Caco-2 (cell line): ENCODE data around the gene SPINK8. TPM values are rescaled to one million over a fixed set of nuclear protein-coding genes. Genes with fewer than 3 reads are reported as not detected.
"Not testable (repeated sequence)": the region's sequence is repeated elsewhere in the genome, so short reads cannot be mapped to it uniquely, and the experiment has no call there.

Experiments
- BruUV-seq: library from RNA; stranded (reverse); fragments of 400-500 nt; replicated peaks from 2 replicates; lab custom pipeline; 2021; lab: Mats Ljungman, UMichigan
- CTCF ChIA-PET: fragments of 300-600 bp; sonication (Branson Sonifier 250); formaldehyde crosslinking; loops from one replicate; lab custom pipeline; 2022; ENCODE audit warnings: antibody characterized with exemption; lab: Charles Lee
- POLR2A ChIA-PET: fragments of 300-600 bp; sonication (Branson Sonifier 250); formaldehyde crosslinking; loops from one replicate; lab custom pipeline; 2022; ENCODE audit warnings: antibody characterized with exemption; lab: Charles Lee
- DNase-seq, 2 experiments: peaks; one replicate each; pipeline versions ENCODE4 v3.0.0 to v3.0.0-alpha.2; 2020 to 2022
- H3K27me3 ChIP-seq: replicated peaks from 2 replicates; pipeline ENCODE4 v1.6.0; 2011; ENCODE audit warnings: low read length; ENCODE audit not compliant: control insufficient read depth, insufficient read depth
- H3K36me3 ChIP-seq: 2 replicates; pipeline ENCODE4 v1.5.1; 2011; ENCODE audit warnings: low read length; ENCODE audit not compliant: control insufficient read depth, insufficient read depth
- H3K4me1 ChIP-seq: fragments of 250-450 bp; sonication (Bioruptor Pico); 2 replicates; pipeline ENCODE4 v1.5.1; 2020; ENCODE audit warnings: mild to moderate bottlenecking
- H3K4me3 ChIP-seq: 2 replicates; pipeline ENCODE4 v1.5.1; 2011; ENCODE audit warnings: low read depth, mild to moderate bottlenecking, control low read depth, low read length
- H3K9me3 ChIP-seq: fragments of 250-450 bp; sonication (Bioruptor Pico); 2 replicates; pipeline ENCODE4 v1.5.1; 2020; ENCODE audit warnings: mild to moderate bottlenecking, moderate library complexity
- H3K27ac Mint-ChIP-seq: one replicate; pipeline ENCODE4 v1.8.0; 2022; ENCODE audit warnings: mixed read lengths; ENCODE audit not compliant: unreplicated experiment
- H3K27me3 Mint-ChIP-seq: one replicate; pipeline ENCODE4 v1.8.0; 2022; ENCODE audit warnings: mixed read lengths; ENCODE audit not compliant: insufficient read depth, unreplicated experiment
- H3K36me3 Mint-ChIP-seq: one replicate; pipeline ENCODE4 v1.8.0; 2022; ENCODE audit warnings: mild to moderate bottlenecking, mixed read lengths; ENCODE audit not compliant: insufficient read depth, unreplicated experiment
- H3K4me1 Mint-ChIP-seq: one replicate; pipeline ENCODE4 v1.8.0; 2022; ENCODE audit warnings: low read depth, mixed read lengths; ENCODE audit not compliant: unreplicated experiment
- H3K4me3 Mint-ChIP-seq: one replicate; pipeline ENCODE4 v1.8.0; 2022; ENCODE audit warnings: mild to moderate bottlenecking, moderate library complexity, mixed read lengths; ENCODE audit not compliant: unreplicated experiment
- H3K9me3 Mint-ChIP-seq: one replicate; pipeline ENCODE4 v1.8.0; 2022; ENCODE audit warnings: mixed read lengths; ENCODE audit not compliant: unreplicated experiment
- CTCF ChIP-seq, 2 experiments: fragments of 200-600 bp in 1 of 2; IDR thresholded peaks; 1 replicate in 1 of 2; 2 replicates in 1 of 2; pipeline versions ENCODE4 v1.5.1 to v1.8.0; 2011 to 2022; ENCODE audit warnings: antibody characterized with exemption in 1 of 2, control low read depth in 1 of 2, inconsistent platforms in 1 of 2, low read depth in 1 of 2, low read length in 1 of 2, mild to moderate bottlenecking in 1 of 2, moderate library complexity in 1 of 2; ENCODE audit not compliant: insufficient read depth in 1 of 2, severe bottlenecking in 1 of 2, unreplicated experiment in 1 of 2
- intact Hi-C: fragments of 100-400 bp; cut with micrococcal nuclease; formaldehyde crosslinking; loops from one replicate; pipeline ENCODE4 v1.10.0; 2022; ENCODE audit not compliant: unreplicated experiment
- total RNA-seq: library from RNA; stranded (reverse); gene quantifications from 2 replicates; pipeline ENCODE4 v1.2.3, GENCODE V29; 2022

Gene SPINK8
- total RNA-seq, 1 experiment from 2014 or later: not detected

GRCh38 chr3:48343432-48343831 is 10.0 kb upstream of the SPINK8 start:
- H3K27me3 ChIP-seq: no peaks in the 10 kb centered on the region
- intact Hi-C loops: no loop called here
- POLR2A ChIA-PET: interaction anchor here (0.7 kb wide), 1 partner anchor 1459 kb away, joined by 3 read pairs; no protein-coding TSS in a partner anchor
- CTCF ChIA-PET: no interaction called here
- TF ChIP-seq CTCF (IDR thresholded peaks at IDR 0.05; ENCODE audit: insufficient read depth in 1 of 2, low read depth in 1 of 2, low read length in 1 of 2, severe bottlenecking in 1 of 2, unreplicated experiment in 1 of 2): no peak
- no peak overlapping the region for H3K4me3 ChIP-seq
- H3K27me3 Mint-ChIP-seq: no peaks in the 10 kb centered on the region
- no peaks in the 10 kb centered on the region for H3K36me3 Mint-ChIP-seq
- H3K4me1 ChIP-seq: peaks cover 54% of the 10 kb centered on the region
- DNase-seq: no peak
- peaks cover 43% of the 10 kb centered on the region for H3K4me1 Mint-ChIP-seq
- BruUV-seq: no TSS peak
- H3K4me3 Mint-ChIP-seq: no peak overlapping the region
- peak overlapping the region; percentile 62 for H3K27ac Mint-ChIP-seq
- no peaks in the 10 kb centered on the region for H3K9me3 ChIP-seq
- no peaks in the 10 kb centered on the region for H3K9me3 Mint-ChIP-seq
- no peaks in the 10 kb centered on the region for H3K36me3 ChIP-seq

GRCh38 chr3:48338635-48339034 is 5.2 kb upstream of the SPINK8 start:
- H3K4me3 Mint-ChIP-seq: no peak overlapping the region
- no peaks in the 10 kb centered on the region for H3K36me3 ChIP-seq
- no peak for TF ChIP-seq CTCF (IDR thresholded peaks at IDR 0.05; ENCODE audit: insufficient read depth in 1 of 2, low read depth in 1 of 2, low read length in 1 of 2, severe bottlenecking in 1 of 2, unreplicated experiment in 1 of 2)
- intact Hi-C loops: no loop called here
- DNase-seq: no peak
- no peak overlapping the region for H3K27ac Mint-ChIP-seq
- ChIA-PET POLR2A (no interaction called here), CTCF (interaction anchor here (1.0 kb wide), 1 partner anchor 10 kb away, joined by 4 read pairs; no protein-coding TSS in a partner anchor)
- no peaks in the 10 kb centered on the region for H3K27me3 ChIP-seq
- H3K4me1 ChIP-seq: peaks cover 17% of the 10 kb centered on the region
- BruUV-seq: no TSS peak
- H3K4me3 ChIP-seq: no peak overlapping the region
- peaks cover 16% of the 10 kb centered on the region for H3K4me1 Mint-ChIP-seq
- no peaks in the 10 kb centered on the region for H3K9me3 Mint-ChIP-seq
- H3K27me3 Mint-ChIP-seq: no peaks in the 10 kb centered on the region
- H3K36me3 Mint-ChIP-seq: no peaks in the 10 kb centered on the region
- no peaks in the 10 kb centered on the region for H3K9me3 ChIP-seq

DNA sequence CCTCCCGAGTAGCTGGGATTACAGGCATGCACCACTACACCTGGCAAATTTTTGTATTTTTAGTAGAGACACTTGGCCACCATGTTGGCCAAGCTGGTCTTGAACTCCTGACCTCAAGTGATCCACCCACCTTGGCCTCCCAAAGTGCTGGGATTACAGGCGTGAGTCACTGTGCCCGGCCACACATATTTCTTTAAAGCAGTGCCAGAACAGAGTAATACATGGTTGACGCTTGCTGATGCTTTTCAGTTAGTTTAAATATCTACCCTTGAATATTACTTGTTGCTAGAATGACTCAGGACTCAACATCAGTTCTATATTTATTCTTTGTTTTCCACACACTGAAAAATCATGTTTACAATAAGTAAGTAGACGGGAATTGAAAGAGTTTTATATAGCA is 4.1 kb upstream of the SPINK8 start:
- H3K9me3 Mint-ChIP-seq, H3K4me1 ChIP-seq, H3K27me3 Mint-ChIP-seq, H3K4me3 ChIP-seq, H3K9me3 ChIP-seq, POLR2A ChIA-PET, DNase-seq, intact Hi-C loops, H3K27ac Mint-ChIP-seq, H3K4me3 Mint-ChIP-seq, H3K36me3 ChIP-seq, H3K36me3 Mint-ChIP-seq, H3K4me1 Mint-ChIP-seq, H3K27me3 ChIP-seq, BruUV-seq, CTCF ChIA-PET: not testable (repeated sequence)

GRCh38 chr3:48335286-48335685 is 1.8 kb upstream of the SPINK8 start:
- H3K4me1 ChIP-seq, H3K36me3 Mint-ChIP-seq, H3K4me1 Mint-ChIP-seq, H3K4me3 Mint-ChIP-seq, H3K36me3 ChIP-seq, H3K9me3 Mint-ChIP-seq, POLR2A ChIA-PET, H3K27me3 ChIP-seq, intact Hi-C loops, H3K27me3 Mint-ChIP-seq, BruUV-seq, H3K4me3 ChIP-seq, DNase-seq, CTCF ChIA-PET, H3K9me3 ChIP-seq, H3K27ac Mint-ChIP-seq: not testable (repeated sequence)
